ENCODE measurements around the gene PCDHGA7.

DNA sequence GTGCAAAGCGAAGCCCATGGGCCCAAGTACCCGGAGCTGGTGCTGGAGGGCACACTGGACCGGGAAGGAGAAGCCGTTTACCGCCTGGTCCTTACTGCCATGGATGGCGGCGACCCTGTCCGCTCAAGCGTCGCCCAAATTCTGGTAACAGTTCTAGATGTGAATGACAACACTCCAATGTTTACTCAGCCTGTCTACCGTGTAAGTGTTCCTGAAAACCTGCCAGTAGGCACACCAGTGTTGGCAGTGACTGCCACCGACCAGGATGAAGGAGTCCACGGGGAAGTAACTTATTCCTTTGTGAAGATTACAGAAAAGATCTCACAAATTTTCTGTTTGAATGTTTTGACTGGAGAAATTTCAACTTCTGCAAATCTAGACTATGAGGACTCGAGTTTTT, 7.9 kb upstream of the PCDHGA7 start:
- TF ChIP-seq RAD21 (IDR thresholded peaks at IDR 0.05; ENCODE audit: low read depth) (no peak), YY1 (IDR thresholded peaks at IDR 0.05; ENCODE audit: low read depth) (no peak), ZBTB7A (IDR thresholded peaks at IDR 0.05; ENCODE audit: low read depth) (no peak), CREB1 (IDR thresholded peaks at IDR 0.05; ENCODE audit: low read depth) (no peak), TAF1 (IDR thresholded peaks at IDR 0.05; ENCODE audit: low read depth) (no peak), FOXM1 (IDR thresholded peaks at IDR 0.05; ENCODE audit: borderline replicate concordance, low read depth) (no peak), EP300 (IDR thresholded peaks at IDR 0.05; ENCODE audit: borderline replicate concordance) (no peak), EGR1 (IDR thresholded peaks at IDR 0.05) (no peak)
- TF ChIP-seq, protein P1, sequence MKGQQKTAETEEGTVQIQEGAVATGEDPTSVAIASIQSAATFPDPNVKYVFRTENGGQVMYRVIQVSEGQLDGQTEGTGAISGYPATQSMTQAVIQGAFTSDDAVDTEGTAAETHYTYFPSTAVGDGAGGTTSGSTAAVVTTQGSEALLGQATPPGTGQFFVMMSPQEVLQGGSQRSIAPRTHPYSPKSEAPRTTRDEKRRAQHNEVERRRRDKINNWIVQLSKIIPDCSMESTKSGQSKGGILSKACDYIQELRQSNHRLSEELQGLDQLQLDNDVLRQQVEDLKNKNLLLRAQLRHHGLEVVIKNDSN (IDR thresholded peaks at IDR 0.05) = no peak
- TF ChIP-seq, protein P2, sequence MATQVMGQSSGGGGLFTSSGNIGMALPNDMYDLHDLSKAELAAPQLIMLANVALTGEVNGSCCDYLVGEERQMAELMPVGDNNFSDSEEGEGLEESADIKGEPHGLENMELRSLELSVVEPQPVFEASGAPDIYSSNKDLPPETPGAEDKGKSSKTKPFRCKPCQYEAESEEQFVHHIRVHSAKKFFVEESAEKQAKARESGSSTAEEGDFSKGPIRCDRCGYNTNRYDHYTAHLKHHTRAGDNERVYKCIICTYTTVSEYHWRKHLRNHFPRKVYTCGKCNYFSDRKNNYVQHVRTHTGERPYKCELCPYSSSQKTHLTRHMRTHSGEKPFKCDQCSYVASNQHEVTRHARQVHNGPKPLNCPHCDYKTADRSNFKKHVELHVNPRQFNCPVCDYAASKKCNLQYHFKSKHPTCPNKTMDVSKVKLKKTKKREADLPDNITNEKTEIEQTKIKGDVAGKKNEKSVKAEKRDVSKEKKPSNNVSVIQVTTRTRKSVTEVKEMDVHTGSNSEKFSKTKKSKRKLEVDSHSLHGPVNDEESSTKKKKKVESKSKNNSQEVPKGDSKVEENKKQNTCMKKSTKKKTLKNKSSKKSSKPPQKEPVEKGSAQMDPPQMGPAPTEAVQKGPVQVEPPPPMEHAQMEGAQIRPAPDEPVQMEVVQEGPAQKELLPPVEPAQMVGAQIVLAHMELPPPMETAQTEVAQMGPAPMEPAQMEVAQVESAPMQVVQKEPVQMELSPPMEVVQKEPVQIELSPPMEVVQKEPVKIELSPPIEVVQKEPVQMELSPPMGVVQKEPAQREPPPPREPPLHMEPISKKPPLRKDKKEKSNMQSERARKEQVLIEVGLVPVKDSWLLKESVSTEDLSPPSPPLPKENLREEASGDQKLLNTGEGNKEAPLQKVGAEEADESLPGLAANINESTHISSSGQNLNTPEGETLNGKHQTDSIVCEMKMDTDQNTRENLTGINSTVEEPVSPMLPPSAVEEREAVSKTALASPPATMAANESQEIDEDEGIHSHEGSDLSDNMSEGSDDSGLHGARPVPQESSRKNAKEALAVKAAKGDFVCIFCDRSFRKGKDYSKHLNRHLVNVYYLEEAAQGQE (IDR thresholded peaks at IDR 0.05; ENCODE audit: low read depth) = no peak
- TF ChIP-seq, protein P3, sequence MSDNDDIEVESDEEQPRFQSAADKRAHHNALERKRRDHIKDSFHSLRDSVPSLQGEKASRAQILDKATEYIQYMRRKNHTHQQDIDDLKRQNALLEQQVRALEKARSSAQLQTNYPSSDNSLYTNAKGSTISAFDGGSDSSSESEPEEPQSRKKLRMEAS (IDR thresholded peaks at IDR 0.05) = no peak
